Measurements from ENCODE around the gene LCN6.
"Not testable (repeated sequence)": the region's sequence is repeated elsewhere in the genome, so short reads cannot be mapped to it uniquely, and the experiment has no call there.

Gene LCN6

GRCh38 chr9:136760834-136761544 lies 12.7 kb upstream of the LCN6 start:
- no CpG with 5 or more reads among the region's 22 CpGs for WGBS (ENCODE audit: extremely low coverage, insufficient coverage, insufficient read length)
- peak; percentile 24 to 57 for DNase-seq

GRCh38 chr9:136760424-136760823 lies 12.1 kb upstream of the LCN6 start:
- H3K4me2 ChIP-seq (ENCODE audit: low read length): no peak overlapping the region

More at GRCh38 chr9:136760834-136761544, 12.7 kb upstream of the LCN6 start:
- H2AFZ ChIP-seq (ENCODE audit: insufficient read depth, low read length, poor library complexity): peak overlapping the region; percentile 35
- H2AK5ac ChIP-seq (ENCODE audit: low read length); H3K14ac ChIP-seq (ENCODE audit: low read length); H3K9ac ChIP-seq (ENCODE audit: low read length); H4K8ac ChIP-seq (ENCODE audit: low read depth, low read length); H3K4me2 ChIP-seq (ENCODE audit: low read length); H3K79me2 ChIP-seq (ENCODE audit: control insufficient read depth, insufficient read depth, low read length, poor library complexity); H2BK5ac ChIP-seq (ENCODE audit: low read depth, low read length, poor library complexity); H3K23ac ChIP-seq (ENCODE audit: low read length); H3K18ac ChIP-seq (ENCODE audit: low read length); H3K4ac ChIP-seq (ENCODE audit: low read depth, low read length); H3K9me3 ChIP-seq (ENCODE audit: insufficient read depth, low read depth, low read length); H3K4me3 ChIP-seq (ENCODE audit: low read depth, low read length); H2BK120ac ChIP-seq (ENCODE audit: insufficient read depth, low read length, poor library complexity); H4K12ac ChIP-seq (ENCODE audit: low read depth, low read length); H4K91ac ChIP-seq (ENCODE audit: low read depth, low read length); H3K27ac ChIP-seq (ENCODE audit: low read depth, low read length); H3K27me3 ChIP-seq (ENCODE audit: insufficient read depth, low read length); H3K79me1 ChIP-seq (ENCODE audit: low read length); H2BK12ac ChIP-seq (ENCODE audit: low read length); H3K36me3 ChIP-seq (ENCODE audit: control insufficient read depth in 1 of 2, insufficient read depth in 2 of 2, low read length in 2 of 2): not testable (repeated sequence)
- H3K4me1 ChIP-seq (ENCODE audit: control insufficient read depth in 1 of 2, insufficient read depth in 2 of 2, low read length in 2 of 2): peaks cover 10 to 12% of the 10 kb centered on the region in 2 experiments

GRCh38 chr9:136759436-136760325 lies 11.4 kb upstream of the LCN6 start:
- Histone ChIP-seq H3K4ac (ENCODE audit: low read depth, low read length) (no peak overlapping the region), H2BK5ac (ENCODE audit: low read depth, low read length, poor library complexity) (no peak overlapping the region), H3K79me1 (ENCODE audit: low read length) (peaks cover 4% of the 10 kb centered on the region), H3K18ac (ENCODE audit: low read length) (no peak overlapping the region), H3K79me2 (ENCODE audit: control insufficient read depth, insufficient read depth, low read length, poor library complexity) (no peaks in the 10 kb centered on the region), H3K14ac (ENCODE audit: low read length) (no peak overlapping the region), H4K8ac (ENCODE audit: low read depth, low read length) (no peak overlapping the region), H3K27ac (ENCODE audit: low read depth, low read length) (no peak overlapping the region), H2BK120ac (ENCODE audit: insufficient read depth, low read length, poor library complexity) (no peak overlapping the region), H2BK12ac (ENCODE audit: low read length) (no peak overlapping the region), H4K12ac (ENCODE audit: low read depth, low read length) (no peak overlapping the region), H4K91ac (ENCODE audit: low read depth, low read length) (no peak overlapping the region), H3K4me3 (ENCODE audit: low read depth, low read length) (peak overlapping the region; percentile 12), H3K27me3 (ENCODE audit: insufficient read depth, low read length) (no peaks in the 10 kb centered on the region), H3K36me3 (ENCODE audit: control insufficient read depth in 1 of 2, insufficient read depth in 2 of 2, low read length in 2 of 2) (no peaks in the 10 kb centered on the region), H3K9ac (ENCODE audit: low read length) (no peak overlapping the region), H3K9me3 (ENCODE audit: insufficient read depth, low read depth, low read length) (peaks cover 12% of the 10 kb centered on the region), H3K23ac (ENCODE audit: low read length) (no peak overlapping the region), H2AK5ac (ENCODE audit: low read length) (no peak overlapping the region), H2AFZ (ENCODE audit: insufficient read depth, low read length, poor library complexity) (no peak overlapping the region), H3K4me2 (ENCODE audit: low read length) (no peak overlapping the region), H3K4me1 (ENCODE audit: control insufficient read depth in 1 of 2, insufficient read depth in 2 of 2, low read length in 2 of 2) (peaks cover 10 to 12% of the 10 kb centered on the region in 2 experiments)
- no peak for DNase-seq
- WGBS (ENCODE audit: extremely low coverage, insufficient coverage, insufficient read length): no CpG with 5 or more reads among the region's 27 CpGs

More at GRCh38 chr9:136760424-136760823, 12.1 kb upstream of the LCN6 start:
- Histone ChIP-seq H3K23ac (ENCODE audit: low read length) (no peak overlapping the region), H3K9me3 (ENCODE audit: insufficient read depth, low read depth, low read length) (peaks cover 14% of the 10 kb centered on the region), H3K27me3 (ENCODE audit: insufficient read depth, low read length) (no peaks in the 10 kb centered on the region), H4K91ac (ENCODE audit: low read depth, low read length) (no peak overlapping the region), H3K79me1 (ENCODE audit: low read length) (peaks cover 4% of the 10 kb centered on the region), H3K36me3 (ENCODE audit: control insufficient read depth in 1 of 2, insufficient read depth in 2 of 2, low read length in 2 of 2) (no peaks in the 10 kb centered on the region), H2AK5ac (ENCODE audit: low read length) (no peak overlapping the region), H3K79me2 (ENCODE audit: control insufficient read depth, insufficient read depth, low read length, poor library complexity) (no peaks in the 10 kb centered on the region), H2BK12ac (ENCODE audit: low read length) (no peak overlapping the region), H2BK120ac (ENCODE audit: insufficient read depth, low read length, poor library complexity) (no peak overlapping the region), H2AFZ (ENCODE audit: insufficient read depth, low read length, poor library complexity) (no peak overlapping the region), H3K9ac (ENCODE audit: low read length) (no peak overlapping the region), H4K12ac (ENCODE audit: low read depth, low read length) (no peak overlapping the region), H3K4me1 (ENCODE audit: control insufficient read depth in 1 of 2, insufficient read depth in 2 of 2, low read length in 2 of 2) (peaks cover 10 to 12% of the 10 kb centered on the region in 2 experiments), H2BK5ac (ENCODE audit: low read depth, low read length, poor library complexity) (no peak overlapping the region), H3K4me3 (ENCODE audit: low read depth, low read length) (no peak overlapping the region), H4K8ac (ENCODE audit: low read depth, low read length) (no peak overlapping the region), H3K27ac (ENCODE audit: low read depth, low read length) (no peak overlapping the region), H3K14ac (ENCODE audit: low read length) (no peak overlapping the region), H3K4ac (ENCODE audit: low read depth, low read length) (no peak overlapping the region), H3K18ac (ENCODE audit: low read length) (no peak overlapping the region)
- DNase-seq: no peak
- WGBS (ENCODE audit: extremely low coverage, insufficient coverage, insufficient read length): no CpG with 5 or more reads among the region's 25 CpGs

GRCh38 chr9:136759001-136759400 lies 10.7 kb upstream of the LCN6 start:
- H3K14ac ChIP-seq (ENCODE audit: low read length): no peak overlapping the region
- no peak overlapping the region for H3K9ac ChIP-seq (ENCODE audit: low read length)
- H2AK5ac ChIP-seq (ENCODE audit: low read length): no peak overlapping the region
- H3K18ac ChIP-seq (ENCODE audit: low read length): no peak overlapping the region
- no CpG with 5 or more reads among the region's 9 CpGs for WGBS (ENCODE audit: extremely low coverage, insufficient coverage, insufficient read length)
- H3K36me3 ChIP-seq (ENCODE audit: control insufficient read depth in 1 of 2, insufficient read depth in 2 of 2, low read length in 2 of 2): no peaks in the 10 kb centered on the region
- peaks cover 4% of the 10 kb centered on the region for H3K79me1 ChIP-seq (ENCODE audit: low read length)
- no peaks in the 10 kb centered on the region for H3K79me2 ChIP-seq (ENCODE audit: control insufficient read depth, insufficient read depth, low read length, poor library complexity)
- no peak overlapping the region for H4K8ac ChIP-seq (ENCODE audit: low read depth, low read length)
- H3K23ac ChIP-seq (ENCODE audit: low read length): no peak overlapping the region
- H3K4me2 ChIP-seq (ENCODE audit: low read length): no peak overlapping the region
- H2AFZ ChIP-seq (ENCODE audit: insufficient read depth, low read length, poor library complexity): no peak overlapping the region
- no peak overlapping the region for H3K4ac ChIP-seq (ENCODE audit: low read depth, low read length)
- no peak overlapping the region for H2BK5ac ChIP-seq (ENCODE audit: low read depth, low read length, poor library complexity)
- no peak for DNase-seq
- H3K27ac ChIP-seq (ENCODE audit: low read depth, low read length): no peak overlapping the region
- H3K9me3 ChIP-seq (ENCODE audit: insufficient read depth, low read depth, low read length): peaks cover 10% of the 10 kb centered on the region
- no peak overlapping the region for H3K4me3 ChIP-seq (ENCODE audit: low read depth, low read length)
- H3K4me1 ChIP-seq (ENCODE audit: control insufficient read depth in 1 of 2, insufficient read depth in 2 of 2, low read length in 2 of 2): peaks cover 10 to 12% of the 10 kb centered on the region in 2 experiments
- H4K91ac ChIP-seq (ENCODE audit: low read depth, low read length): no peak overlapping the region
- no peak overlapping the region for H2BK12ac ChIP-seq (ENCODE audit: low read length)
- no peaks in the 10 kb centered on the region for H3K27me3 ChIP-seq (ENCODE audit: insufficient read depth, low read length)
- no peak overlapping the region for H4K12ac ChIP-seq (ENCODE audit: low read depth, low read length)
- H2BK120ac ChIP-seq (ENCODE audit: insufficient read depth, low read length, poor library complexity): no peak overlapping the region
